Natural killer cell treated with Interleukin-12 subunit alpha and Interleukin-12 subunit beta and Interleukin-15 and Interleukin-18, amount 100 ng/mL, for 72 hours (primary cell): ENCODE results near the gene RFPL1. TPM values are rescaled to one million over a fixed set of nuclear protein-coding genes. Genes with fewer than 3 reads are reported as not detected.
"Not testable (repeated sequence)": the region's sequence is repeated elsewhere in the genome, so short reads cannot be mapped to it uniquely, and the experiment has no call there.

Source experiments
- ATAC-seq, 2 donors: fragments of 150-1000 bp; cut with Tn5 transposase in 1 of 2; sonication (Bioruptor Pico), chemical (Tn5 transposase) in 1 of 2; 2 replicates each; pipeline ENCODE4 v1.10.0; 2021
- DNase-seq: peaks from one replicate; pipeline ENCODE4 v3.0.0; 2022; ENCODE audit warnings: low spot score
- H3K27ac Mint-ChIP-seq, 2 donors: 1 replicate in 1 of 2; 2 replicates in 1 of 2; pipeline ENCODE4 v1.8.0; 2022; ENCODE audit warnings: mixed read lengths in 2 of 2, mild to moderate bottlenecking in 1 of 2, moderate library complexity in 1 of 2
- H3K27me3 Mint-ChIP-seq, 2 donors: 1 replicate in 1 of 2; 2 replicates in 1 of 2; pipeline ENCODE4 v1.8.0; 2022; ENCODE audit warnings: mixed read lengths in 2 of 2
- H3K36me3 Mint-ChIP-seq: one replicate; pipeline ENCODE4 v1.8.0; 2022; ENCODE audit warnings: mixed read lengths
- H3K4me1 Mint-ChIP-seq, 2 donors: 1 replicate in 1 of 2; 2 replicates in 1 of 2; pipeline ENCODE4 v1.8.0; 2022; ENCODE audit warnings: low read depth in 2 of 2, mixed read lengths in 2 of 2, mild to moderate bottlenecking in 1 of 2
- H3K4me3 Mint-ChIP-seq: one replicate; pipeline ENCODE4 v1.8.0; 2022; ENCODE audit warnings: mixed read lengths
- H3K9me3 Mint-ChIP-seq: 2 replicates; pipeline ENCODE4 v1.8.0; 2022; ENCODE audit warnings: mixed read lengths
- total RNA-seq, 2 donors: library from RNA; stranded (reverse); gene quantifications; one replicate each; pipeline ENCODE4 v1.2.3, GENCODE V29; 2022

RFPL1 gene
- total RNA-seq, 2 donors from 2014 or later = not detected

GRCh38 chr22:29489127-29489780, 50.9 kb downstream of the RFPL1 start:
- H3K27ac Mint-ChIP-seq, ATAC-seq, H3K9me3 Mint-ChIP-seq, H3K4me3 Mint-ChIP-seq, H3K36me3 Mint-ChIP-seq, DNase-seq, H3K4me1 Mint-ChIP-seq, H3K27me3 Mint-ChIP-seq: not testable (repeated sequence)

GRCh38 chr22:29491012-29491411, 52.6 kb downstream of the RFPL1 start:
- Mint-ChIP-seq H3K36me3 (peaks cover 8% of the 10 kb centered on the region), H3K9me3 (no peaks in the 10 kb centered on the region), H3K4me3 (no peak overlapping the region), H3K27ac (no peak overlapping the region), H3K4me1 (no peaks in the 10 kb centered on the region), H3K27me3 (no peaks in the 10 kb centered on the region)
- DNase-seq = no peak
- no peak for ATAC-seq

Other genes with a start within 250 kb of the RFPL1 start
- under 1 TPM; 0.67 to 0.71 TPM for gene EMID1, start 232.7 kb upstream of the RFPL1 start, total RNA-seq
- 10 to 100 TPM; 33.6 to 69.0 TPM for gene RHBDD3, start 170.6 kb upstream of the RFPL1 start, total RNA-seq
- 100 to 1,000 TPM; 344 to 348 TPM for gene EWSR1, start 170.3 kb upstream of the RFPL1 start, total RNA-seq
- gene GAS2L1, start 131.9 kb upstream of the RFPL1 start, total RNA-seq = under 1 TPM in 1 of 2 donors, not detected in 1; 0.43 TPM
- 1 to 10 TPM; 2.0 TPM for gene RASL10A, start 122.9 kb upstream of the RFPL1 start, total RNA-seq
- 100 to 1,000 TPM in 1 of 2 donors, 10 to 100 TPM in 1; 95.7 to 106 TPM for gene AP1B1, start 50.0 kb upstream of the RFPL1 start, total RNA-seq
- 1 to 10 TPM; 2.3 to 6.6 TPM for gene NEFH, start 41.6 kb downstream of the RFPL1 start, total RNA-seq
- gene THOC5, start 115.2 kb downstream of the RFPL1 start, total RNA-seq = 10 to 100 TPM; 64.6 to 89.3 TPM
- 10 to 100 TPM; 20.3 to 21.4 TPM for gene NIPSNAP1, start 142.5 kb downstream of the RFPL1 start, total RNA-seq
- 10 to 100 TPM; 58.2 to 70.9 TPM for gene NF2, start 165.1 kb downstream of the RFPL1 start, total RNA-seq